HG02588 (cell line): ENCODE measurements around the gene KIAA0930.

Source experiments
- ATAC-seq: cut with Tn5 transposase; IDR thresholded peaks from one replicate; pipeline ENCODE4 v1.9.1; 2021; ENCODE audit warnings: mild to moderate bottlenecking, moderate library complexity; ENCODE audit not compliant: unreplicated experiment

The KIAA0930 gene

GRCh38 chr22:45223304-45224117 is 17.2 kb downstream of the KIAA0930 start:
- no peak for ATAC-seq

- ATAC-seq, result no peak
These were observed 19.5 kb downstream of the KIAA0930 start for GRCh38 chr22:45221201-45221600.

DNA sequence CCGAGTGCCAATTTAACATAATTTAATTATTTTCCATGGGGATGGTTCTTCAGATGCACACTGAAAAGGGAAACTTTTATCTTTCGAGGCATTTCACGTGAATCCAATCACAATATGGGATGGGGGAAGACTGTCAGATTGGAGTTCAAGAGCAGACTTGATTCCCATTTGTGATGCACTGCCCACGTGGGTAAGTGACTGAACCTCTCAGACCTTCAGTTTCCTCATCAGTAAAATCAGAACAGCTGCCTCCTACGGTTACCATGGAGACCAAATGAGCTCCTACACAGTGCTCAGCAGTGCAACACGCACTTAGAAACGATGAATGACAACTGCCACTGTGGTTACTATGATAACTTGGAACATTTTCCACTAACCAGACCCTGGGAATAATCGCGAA is 21.7 kb downstream of the KIAA0930 start:
- ATAC-seq, result no peak

DNA sequence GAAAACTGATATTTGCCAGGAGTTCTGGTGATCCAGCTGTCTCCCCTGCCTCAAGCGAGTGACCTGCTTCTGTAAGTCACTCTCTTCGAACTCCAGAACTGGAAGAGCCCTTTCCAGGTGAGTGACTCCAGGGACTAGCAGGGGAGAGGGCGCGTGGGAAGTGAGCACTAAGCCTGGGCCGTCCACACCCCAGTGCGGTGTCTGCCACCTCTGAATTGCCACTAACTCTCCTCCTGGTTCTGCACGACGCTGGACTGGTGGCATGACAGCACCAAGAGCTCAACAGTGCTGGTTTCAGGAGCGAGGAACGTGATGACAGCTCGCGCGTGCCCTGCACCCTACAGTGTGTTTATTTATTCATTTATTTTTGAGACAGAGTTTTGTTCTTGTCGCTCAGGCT is 22.9 kb downstream of the KIAA0930 start:
- no peak for ATAC-seq

GRCh38 chr22:45217345-45217744 is 23.3 kb downstream of the KIAA0930 start:
- no peak for ATAC-seq

GRCh38 chr22:45216133-45217003 is 24.3 kb downstream of the KIAA0930 start:
- no peak for ATAC-seq

- no peak for ATAC-seq
These were observed 27.5 kb downstream of the KIAA0930 start for GRCh38 chr22:45212992-45213751.

- ATAC-seq, result no peak
These were observed 28.4 kb downstream of the KIAA0930 start for GRCh38 chr22:45212306-45212709.

- no peak for ATAC-seq
These were observed 28.8 kb downstream of the KIAA0930 start for GRCh38 chr22:45211848-45212247.

- no peak for ATAC-seq
These were observed 29.3 kb downstream of the KIAA0930 start for GRCh38 chr22:45211435-45211834.

GRCh38 chr22:45210991-45211390 is 29.7 kb downstream of the KIAA0930 start:
- ATAC-seq, result no peak

DNA sequence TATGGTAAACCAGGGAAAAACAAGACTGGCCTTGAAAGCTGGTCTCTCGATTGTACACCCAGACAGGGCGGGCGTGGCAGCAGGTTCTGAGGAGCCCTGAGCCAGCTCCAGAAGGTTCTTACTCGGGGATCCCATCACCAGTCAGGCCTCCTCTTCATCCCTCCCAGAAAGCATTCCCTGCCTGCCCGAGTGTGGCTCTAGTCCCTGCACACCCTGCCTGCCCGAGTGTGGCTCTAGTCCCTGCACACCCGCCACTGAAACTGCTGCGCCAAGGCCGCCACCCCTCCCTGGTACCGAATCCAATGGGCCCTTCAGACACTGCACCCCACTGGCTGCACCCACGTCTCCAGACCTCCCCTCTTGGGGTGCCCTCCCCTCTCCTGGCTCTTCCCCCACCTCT is 30.1 kb downstream of the KIAA0930 start:
- ATAC-seq, result no peak

- ATAC-seq, result no peak
These were observed 30.5 kb downstream of the KIAA0930 start for GRCh38 chr22:45210174-45210573.

GRCh38 chr22:45208993-45209838 is 31.5 kb downstream of the KIAA0930 start:
- no peak for ATAC-seq

- ATAC-seq, result no peak
These were observed 32.0 kb downstream of the KIAA0930 start for GRCh38 chr22:45208696-45208992.

DNA sequence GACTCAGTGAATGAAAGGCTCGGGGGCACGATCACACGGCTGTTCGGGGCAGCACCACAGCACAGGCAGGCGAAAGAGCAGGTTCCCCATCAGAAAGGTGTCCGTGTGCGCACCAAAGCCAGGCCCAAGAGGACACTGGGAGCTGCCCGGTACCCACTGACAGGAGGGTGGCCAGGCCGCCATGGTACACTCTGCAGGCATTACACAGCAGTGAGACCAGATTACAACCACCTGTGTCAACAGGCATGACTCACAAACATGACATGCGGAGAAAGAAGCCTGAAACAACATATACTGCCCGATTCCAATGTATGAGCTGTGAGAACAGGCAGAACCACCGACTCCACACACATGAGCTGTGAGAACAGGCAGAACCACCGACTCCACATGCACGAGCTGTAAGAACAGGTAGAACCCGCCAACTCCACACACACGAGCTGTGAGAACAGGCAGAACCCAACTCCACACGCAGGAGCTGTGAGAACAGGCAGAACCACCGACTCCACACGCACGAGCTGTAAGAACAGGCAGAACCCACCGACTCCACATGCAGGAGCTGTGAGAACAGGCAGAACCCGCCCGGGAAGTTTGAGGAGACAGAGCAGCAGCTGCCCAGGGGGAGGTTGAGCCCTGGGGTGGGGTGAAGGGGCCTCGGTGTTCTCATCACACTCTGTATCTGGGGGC is 32.6 kb downstream of the KIAA0930 start:
- no peak for ATAC-seq

DNA sequence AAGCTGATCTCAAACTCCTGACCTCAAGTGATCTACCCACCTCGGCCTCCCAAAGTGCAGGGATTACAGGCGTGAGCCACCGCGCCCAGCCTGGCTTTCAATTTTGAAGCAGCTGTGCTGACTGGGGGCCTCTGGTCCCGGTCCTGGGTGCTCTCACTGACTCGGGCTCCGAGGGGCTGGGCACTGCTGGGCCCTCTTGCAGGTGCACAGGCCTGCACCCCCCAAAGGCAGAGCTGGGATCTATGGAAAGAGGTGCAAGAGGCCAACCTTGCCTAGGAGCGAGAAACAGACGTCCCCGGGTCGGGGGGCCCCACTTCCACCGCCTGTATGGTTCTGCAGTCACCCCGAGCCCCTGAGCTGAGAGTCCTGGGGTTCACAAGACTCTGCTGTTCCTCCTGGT is 33.2 kb downstream of the KIAA0930 start:
- ATAC-seq, result no peak

DNA sequence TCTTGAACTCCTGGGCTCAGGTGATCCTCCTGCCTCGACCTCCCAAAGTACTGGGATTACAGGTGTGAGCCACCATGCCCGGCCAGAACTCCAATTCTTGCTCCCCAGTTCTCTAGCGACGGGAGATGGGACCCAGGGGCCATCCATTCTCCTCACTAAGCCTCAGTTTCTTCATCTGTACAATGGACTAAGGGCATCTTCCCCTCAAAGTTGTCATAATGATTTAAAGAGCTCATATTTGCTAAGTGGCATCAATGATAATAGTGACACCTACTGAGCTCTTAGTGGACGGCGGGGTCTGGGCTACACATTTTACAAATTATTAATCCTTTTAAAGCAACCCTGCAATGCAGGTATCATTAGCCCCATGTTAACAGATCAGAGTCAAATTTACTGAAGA is 34.5 kb downstream of the KIAA0930 start:
- ATAC-seq, result no peak

DNA sequence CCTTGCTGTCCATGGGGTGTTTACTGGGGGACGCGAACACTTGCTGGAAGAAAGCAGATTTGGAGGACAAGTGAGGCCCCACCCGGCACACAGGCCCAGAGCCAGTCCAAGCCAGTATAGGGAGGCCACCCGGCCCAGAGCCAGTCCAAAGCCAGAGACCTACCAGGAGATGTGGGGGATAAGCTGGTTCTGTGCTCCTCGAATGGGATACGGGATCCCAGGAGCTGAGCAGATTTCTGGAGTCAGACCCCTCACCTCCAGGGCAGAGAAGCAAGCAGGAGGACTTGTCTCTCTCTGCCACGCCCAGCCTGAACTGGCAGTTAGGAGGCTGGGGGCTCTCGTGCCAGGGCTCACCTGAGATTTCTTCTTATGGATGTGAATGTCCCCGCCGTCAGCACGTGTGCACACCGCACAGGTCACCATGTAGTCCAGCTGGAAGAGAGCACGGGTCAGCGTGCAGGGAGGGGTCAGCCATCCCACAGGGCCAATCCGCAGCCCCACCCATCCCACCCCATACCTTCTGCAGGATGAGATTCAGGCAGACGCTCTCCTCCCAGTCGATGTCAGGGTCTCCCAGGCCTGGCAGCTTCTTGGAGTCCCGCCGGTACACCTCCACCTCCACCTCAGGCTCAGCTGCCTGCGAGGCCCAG is 35.3 kb downstream of the KIAA0930 start:
- ATAC-seq, result no peak

DNA sequence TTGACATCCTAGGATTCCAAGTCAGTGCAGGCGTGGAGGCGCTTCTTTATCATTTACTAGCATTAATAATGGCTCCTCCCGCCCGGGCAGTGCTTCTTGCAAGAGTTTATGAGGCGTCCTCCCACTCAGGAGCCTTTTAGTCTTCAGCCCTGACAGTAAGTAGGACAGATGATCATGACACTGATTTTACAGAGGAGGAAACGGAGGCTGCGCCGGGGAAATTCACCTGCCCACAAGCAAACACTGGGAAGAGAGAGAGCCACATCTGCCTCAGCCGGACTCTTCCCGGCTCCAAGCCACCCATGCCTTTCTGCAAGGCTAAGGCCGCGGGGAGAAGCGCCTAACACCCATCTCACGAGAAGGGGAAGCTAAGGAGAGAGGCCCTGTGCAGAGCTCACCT is 35.9 kb downstream of the KIAA0930 start:
- no peak for ATAC-seq
